ENCODE results near the gene EPS8.

- TF ChIP-seq ZNF274 (IDR thresholded peaks at IDR 0.05; ENCODE audit: low read depth, low read length) (no peak), YY1 (IDR thresholded peaks at IDR 0.05; ENCODE audit: insufficient read depth, insufficient read length) (no peak), SUZ12 (IDR thresholded peaks at IDR 0.05; ENCODE audit: extremely low read depth, insufficient read depth, insufficient read length) (no peak)
These were observed 40.8 kb upstream of the EPS8 start for GRCh38 chr12:15829949-15830348.
